ENCODE measurements around the gene NINJ1.

GRCh38 chr9:93096131-93096802 lies 37.8 kb downstream of the NINJ1 start, which contains the start of gene CARD19:
- TF ChIP-seq CTCF (conservative IDR thresholded peaks at IDR 0.05 in 1 of 2, IDR thresholded peaks at IDR 0.05 in 1 of 2; ENCODE audit: low read depth in 1 of 2, low read length in 2 of 2) (no peak), EZH2 (IDR thresholded peaks at IDR 0.05; ENCODE audit: low read length, missing control alignments) (no peak)
